HUES48 (cell line): ENCODE data around the gene GPS1.

Experiments
- H3K27ac ChIP-seq: one replicate; pipeline ENCODE4 v1.7.0; 2013; ENCODE audit warnings: low read depth, low read length, inconsistent platforms
- H3K27me3 ChIP-seq: 2 replicates; pipeline ENCODE4 v1.6.1; 2013; ENCODE audit warnings: mild to moderate bottlenecking, low read length; ENCODE audit not compliant: control insufficient read depth, insufficient read depth
- H3K36me3 ChIP-seq: 2 replicates; pipeline ENCODE4 v1.6.1; 2013; ENCODE audit warnings: low read length; ENCODE audit not compliant: control insufficient read depth, insufficient read depth
- H3K4me1 ChIP-seq: 2 replicates; pipeline ENCODE4 v1.6.1; 2013; ENCODE audit warnings: mild to moderate bottlenecking, low read length; ENCODE audit not compliant: control insufficient read depth, insufficient read depth
- H3K4me3 ChIP-seq: 2 replicates; pipeline ENCODE4 v1.5.1; 2013; ENCODE audit warnings: mild to moderate bottlenecking, low read depth, low read length
- H3K9ac ChIP-seq: 2 replicates; pipeline ENCODE4 v1.6.1; 2013; ENCODE audit warnings: mild to moderate bottlenecking, low read depth, low read length, moderate library complexity
- H3K9me3 ChIP-seq: 2 replicates; pipeline ENCODE4 v1.6.1; 2013; ENCODE audit warnings: low read length; ENCODE audit not compliant: control insufficient read depth, insufficient read depth

The GPS1 gene

DNA sequence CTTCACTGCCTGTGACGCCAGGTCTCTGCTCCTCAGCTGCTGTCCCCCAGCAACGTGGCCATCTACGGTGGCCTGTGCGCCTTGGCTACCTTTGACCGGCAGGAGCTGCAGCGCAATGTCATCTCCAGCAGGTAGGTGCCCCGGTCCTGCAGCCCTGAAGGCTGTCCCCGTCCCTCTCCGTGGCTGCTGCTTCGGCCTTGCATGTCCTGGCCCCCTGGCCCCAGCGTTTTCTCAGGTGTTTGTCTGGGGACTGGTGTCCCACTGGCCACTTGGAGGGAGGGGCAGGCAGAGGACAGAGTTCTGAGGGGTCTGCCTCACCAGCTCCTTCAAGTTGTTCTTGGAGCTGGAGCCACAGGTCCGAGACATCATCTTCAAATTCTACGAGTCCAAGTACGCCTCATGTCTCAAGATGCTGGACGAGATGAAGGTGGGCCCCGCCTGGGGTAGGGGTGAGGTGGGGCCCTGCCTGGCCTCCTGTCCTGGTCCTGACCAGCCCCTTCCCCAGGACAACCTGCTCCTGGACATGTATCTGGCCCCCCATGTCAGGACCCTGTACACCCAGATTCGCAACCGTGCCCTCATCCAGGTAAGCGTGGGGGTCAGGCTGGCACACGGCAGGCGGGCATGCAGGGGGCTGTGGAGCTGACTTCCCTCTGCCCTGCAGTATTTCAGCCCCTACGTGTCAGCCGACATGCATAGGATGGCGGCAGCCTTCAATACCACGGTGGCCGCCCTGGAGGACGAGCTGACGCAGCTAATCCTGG is 4.4 kb downstream of the GPS1 start:
- Histone ChIP-seq H3K27ac (no peak overlapping the region), H3K36me3 (peaks cover 75% of the 10 kb centered on the region), H3K4me1 (no peaks in the 10 kb centered on the region), H3K4me3 (no peak overlapping the region), H3K9me3 (no peaks in the 10 kb centered on the region), H3K9ac (no peak overlapping the region), H3K27me3 (no peaks in the 10 kb centered on the region)

DNA sequence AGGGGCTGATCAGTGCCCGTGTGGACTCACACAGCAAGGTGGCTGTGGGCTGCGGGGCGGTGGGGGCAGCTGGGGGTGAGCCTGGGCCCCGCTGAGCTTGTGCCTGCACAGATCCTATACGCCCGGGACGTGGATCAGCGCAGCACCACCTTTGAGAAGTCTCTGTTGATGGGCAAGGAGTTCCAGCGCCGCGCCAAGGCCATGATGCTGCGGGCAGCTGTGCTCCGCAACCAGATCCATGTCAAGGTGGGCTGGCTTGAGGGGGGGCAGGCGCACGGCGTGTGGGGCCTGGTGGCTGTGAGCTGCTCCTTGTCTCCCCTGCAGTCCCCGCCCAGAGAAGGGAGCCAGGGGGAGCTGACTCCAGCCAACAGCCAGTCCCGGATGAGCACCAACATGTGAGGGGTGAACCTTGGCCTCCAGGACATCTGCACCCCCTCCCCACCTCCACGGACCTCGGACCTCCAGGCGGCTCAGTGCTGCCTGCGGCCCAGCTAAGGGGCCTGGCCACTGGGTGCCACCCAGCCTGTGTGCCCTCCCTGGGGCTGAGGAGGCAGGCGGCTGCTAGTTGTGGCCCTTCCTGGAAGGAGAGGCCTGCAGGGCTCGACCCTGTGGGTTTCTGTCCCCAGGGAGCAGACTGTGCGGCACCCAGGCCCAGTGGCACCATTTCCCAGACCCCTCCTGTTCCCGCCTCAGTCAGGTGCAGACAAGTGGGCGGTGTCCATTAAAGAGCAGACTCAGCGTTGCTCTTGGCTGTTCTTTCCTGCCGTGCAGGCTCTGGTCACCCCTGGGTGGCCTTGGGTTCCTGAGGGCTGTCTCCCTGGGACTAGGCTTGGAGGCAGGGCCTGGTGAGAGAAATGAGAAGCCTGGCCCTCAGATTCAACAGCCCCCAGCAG is 5.3 kb downstream of the GPS1 start:
- no peaks in the 10 kb centered on the region for H3K9me3 ChIP-seq
- no peaks in the 10 kb centered on the region for H3K4me1 ChIP-seq
- no peak overlapping the region for H3K27ac ChIP-seq
- no peak overlapping the region for H3K4me3 ChIP-seq
- H3K36me3 ChIP-seq, result peaks cover 82% of the 10 kb centered on the region
- H3K9ac ChIP-seq, result no peak overlapping the region
- no peaks in the 10 kb centered on the region for H3K27me3 ChIP-seq

DNA sequence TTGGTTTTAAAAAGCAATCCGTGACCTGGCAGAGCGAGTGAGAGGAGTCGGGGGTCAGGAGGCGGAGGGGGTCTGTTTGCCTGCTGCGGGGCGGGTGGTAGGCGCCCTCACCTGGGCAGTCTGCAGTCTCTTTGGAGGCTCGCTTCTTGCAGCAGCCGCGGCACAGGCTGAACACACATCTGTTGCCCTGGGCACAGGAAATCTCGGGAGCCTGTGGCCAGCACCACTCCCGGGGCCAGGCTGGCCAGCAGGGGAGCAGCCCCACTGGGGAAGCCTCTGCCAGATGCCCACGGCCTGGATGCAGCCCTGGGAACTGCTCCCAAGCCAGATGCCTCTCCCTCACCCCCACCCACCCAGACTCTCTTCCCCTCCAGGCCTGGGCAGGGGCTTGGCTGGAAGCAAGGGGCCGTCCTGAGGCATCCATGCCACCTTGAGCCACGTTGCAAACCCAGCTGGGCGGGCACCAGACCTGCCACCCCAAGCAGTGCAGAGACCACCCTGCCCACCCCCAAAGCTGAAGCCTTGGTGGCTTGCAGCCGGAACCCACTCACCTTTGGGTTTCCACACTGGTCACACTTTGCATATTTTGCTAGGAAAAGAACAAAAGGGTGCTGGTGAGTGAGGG is 6.6 kb downstream of the GPS1 start:
- H3K36me3 ChIP-seq, result peaks cover 95% of the 10 kb centered on the region
- H3K27me3 ChIP-seq, result no peaks in the 10 kb centered on the region
- no peaks in the 10 kb centered on the region for H3K9me3 ChIP-seq
- no peaks in the 10 kb centered on the region for H3K4me1 ChIP-seq
- H3K9ac ChIP-seq, result no peak overlapping the region
- H3K4me3 ChIP-seq, result no peak overlapping the region
- H3K27ac ChIP-seq, result no peak overlapping the region

DNA sequence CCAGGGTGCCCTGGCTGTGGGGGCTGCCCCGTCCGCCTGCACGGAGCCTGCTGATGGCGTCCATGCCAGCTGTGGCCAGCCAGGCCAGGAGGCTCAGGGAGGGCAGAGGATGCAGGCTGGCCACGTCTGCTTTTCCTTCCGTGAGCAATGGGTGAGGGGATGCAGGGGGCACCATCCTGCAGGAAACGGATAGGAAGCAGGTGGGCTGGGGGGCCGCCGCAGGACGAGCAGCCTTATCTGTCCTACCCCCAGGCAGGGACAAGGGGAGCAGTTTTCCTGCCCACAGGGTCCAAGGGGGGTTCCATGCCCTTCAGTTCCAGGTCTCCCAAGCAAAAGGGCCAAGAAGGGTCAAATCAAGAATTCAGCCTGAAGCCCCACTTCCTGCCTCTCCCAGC is 7.2 kb downstream of the GPS1 start:
- no peak overlapping the region for H3K4me3 ChIP-seq
- H3K27me3 ChIP-seq, result no peaks in the 10 kb centered on the region
- no peaks in the 10 kb centered on the region for H3K9me3 ChIP-seq
- H3K27ac ChIP-seq, result no peak overlapping the region
- H3K4me1 ChIP-seq, result no peaks in the 10 kb centered on the region
- peaks cover 95% of the 10 kb centered on the region for H3K36me3 ChIP-seq
- no peak overlapping the region for H3K9ac ChIP-seq

DNA sequence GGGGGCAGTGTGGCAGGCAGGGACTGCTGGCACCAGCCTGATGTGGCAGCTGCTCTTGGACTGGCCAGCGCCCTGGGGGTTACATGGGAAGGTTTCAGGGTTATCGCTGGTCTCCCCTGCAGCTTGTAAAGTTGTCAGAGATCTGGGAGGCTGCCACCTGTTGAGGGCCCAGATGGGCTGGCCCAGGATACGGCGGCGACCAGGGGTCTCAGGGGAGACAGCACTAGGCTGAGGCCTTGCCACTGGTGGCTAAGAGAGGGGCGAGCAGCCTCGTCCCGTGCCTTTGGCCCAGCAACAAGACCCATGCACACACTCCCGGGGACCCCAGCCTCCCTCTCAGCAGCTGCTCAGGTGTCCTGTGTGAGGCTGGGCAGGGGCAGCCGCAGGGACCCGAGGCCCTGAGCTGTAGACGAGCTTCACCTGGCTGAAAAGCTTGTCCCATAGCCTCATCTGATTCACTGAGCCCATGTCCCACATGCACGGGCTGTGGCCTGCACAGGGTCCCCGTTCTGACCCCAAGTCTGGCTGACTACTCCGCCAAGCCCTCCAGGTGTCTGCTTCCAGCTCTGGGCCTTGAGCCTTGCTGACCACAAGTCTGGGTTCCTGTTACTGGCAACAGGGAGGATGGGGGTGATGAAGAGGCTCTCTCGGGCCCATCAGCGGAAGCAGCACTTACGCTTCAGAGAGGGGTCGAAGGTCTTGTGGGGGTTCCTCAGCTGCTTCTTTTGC is 7.7 kb downstream of the GPS1 start:
- H3K9me3 ChIP-seq, result no peaks in the 10 kb centered on the region
- no peak overlapping the region for H3K4me3 ChIP-seq
- no peak overlapping the region for H3K9ac ChIP-seq
- peaks cover 95% of the 10 kb centered on the region for H3K36me3 ChIP-seq
- no peak overlapping the region for H3K27ac ChIP-seq
- no peaks in the 10 kb centered on the region for H3K4me1 ChIP-seq
- H3K27me3 ChIP-seq, result no peaks in the 10 kb centered on the region

DNA sequence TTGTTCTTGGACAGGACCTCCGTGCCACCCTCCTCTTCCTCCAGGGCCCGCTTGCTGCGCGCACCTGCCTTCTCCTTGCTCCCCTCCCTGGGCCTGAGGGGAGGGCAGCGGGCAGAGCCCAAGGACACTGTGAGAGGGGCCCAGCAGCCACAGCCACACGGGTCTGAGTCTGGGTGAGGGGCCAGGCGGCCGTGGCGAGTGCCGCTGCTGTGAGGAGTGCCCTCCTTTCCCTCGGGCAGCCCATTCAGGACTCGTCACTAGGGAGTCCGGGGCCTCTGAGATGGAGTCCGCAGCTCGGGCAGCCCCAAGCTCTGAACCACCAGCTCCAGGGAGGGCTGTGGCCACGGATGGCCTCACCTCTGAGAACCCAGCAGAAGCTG is 8.3 kb downstream of the GPS1 start:
- no peak overlapping the region for H3K27ac ChIP-seq
- no peaks in the 10 kb centered on the region for H3K27me3 ChIP-seq
- no peak overlapping the region for H3K9ac ChIP-seq
- H3K36me3 ChIP-seq, result peaks cover 90% of the 10 kb centered on the region
- H3K9me3 ChIP-seq, result no peaks in the 10 kb centered on the region
- H3K4me3 ChIP-seq, result no peak overlapping the region
- no peaks in the 10 kb centered on the region for H3K4me1 ChIP-seq

DNA sequence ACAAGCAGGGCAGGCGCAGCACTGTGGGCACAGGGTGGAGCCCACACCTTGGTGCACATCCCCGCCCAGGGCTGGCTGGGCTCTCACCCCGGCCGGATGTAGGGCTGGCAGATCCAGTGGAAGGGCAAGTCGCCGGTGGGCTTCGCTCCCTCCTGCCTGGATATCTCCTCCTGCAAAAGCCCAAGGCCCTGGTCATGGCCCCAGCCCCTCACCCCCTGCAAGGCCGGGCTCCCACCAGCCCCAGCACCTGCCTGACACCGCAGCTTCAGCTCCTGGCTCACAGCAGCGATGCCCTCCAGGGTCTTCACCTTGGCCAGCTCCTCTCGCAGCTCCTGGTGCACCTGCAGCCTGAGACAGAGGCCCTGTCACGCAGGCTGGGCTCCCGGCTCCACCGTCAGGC is 8.9 kb downstream of the GPS1 start:
- no peaks in the 10 kb centered on the region for H3K4me1 ChIP-seq
- peaks cover 84% of the 10 kb centered on the region for H3K36me3 ChIP-seq
- H3K27me3 ChIP-seq, result no peaks in the 10 kb centered on the region
- H3K4me3 ChIP-seq, result no peak overlapping the region
- no peak overlapping the region for H3K9ac ChIP-seq
- H3K9me3 ChIP-seq, result no peaks in the 10 kb centered on the region
- no peak overlapping the region for H3K27ac ChIP-seq

DNA sequence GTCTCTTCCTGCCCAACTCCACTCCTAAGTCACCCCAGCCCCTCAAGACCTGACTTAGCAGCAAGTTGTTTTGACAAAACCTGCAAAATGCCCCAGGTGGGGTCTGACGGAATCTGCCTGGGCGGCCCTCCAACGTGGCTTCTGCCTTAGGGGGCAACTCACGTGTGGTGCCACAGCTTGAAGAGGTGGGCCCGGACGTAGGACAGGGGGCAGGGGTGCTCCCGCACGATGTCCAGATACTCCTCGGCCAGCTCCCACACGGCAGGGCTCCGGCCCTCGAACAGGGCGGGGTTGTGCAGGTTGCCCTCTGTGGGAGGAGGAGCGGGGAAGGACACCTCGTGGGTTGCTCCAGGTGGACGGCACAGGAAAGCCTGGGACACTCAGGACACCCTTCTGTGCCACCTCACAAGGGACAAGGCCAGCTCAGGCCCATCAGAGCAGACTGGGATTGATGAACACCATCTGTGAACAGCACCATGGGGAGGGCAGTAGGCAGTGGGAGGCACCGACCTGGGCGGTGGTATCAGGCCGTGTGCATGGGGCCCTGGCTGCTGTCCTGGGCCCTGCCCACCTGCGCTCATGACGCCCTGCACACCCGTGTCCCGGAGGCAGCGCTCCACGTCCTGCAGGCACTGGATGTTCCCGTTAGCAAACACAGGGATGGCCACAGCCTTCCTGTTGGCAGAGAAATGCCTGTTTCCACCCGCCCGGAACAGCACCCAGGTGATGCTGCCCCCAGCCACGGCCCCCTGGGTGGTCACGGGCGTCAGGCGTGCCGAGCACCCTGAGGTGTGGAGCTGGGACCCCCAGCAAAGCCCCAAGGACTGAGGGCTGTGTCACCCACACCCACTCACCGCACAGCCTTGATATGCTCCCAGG is 9.6 kb downstream of the GPS1 start:
- H3K9ac ChIP-seq, result no peak overlapping the region
- H3K27me3 ChIP-seq, result no peaks in the 10 kb centered on the region
- no peaks in the 10 kb centered on the region for H3K4me1 ChIP-seq
- H3K9me3 ChIP-seq, result no peaks in the 10 kb centered on the region
- no peak overlapping the region for H3K27ac ChIP-seq
- H3K36me3 ChIP-seq, result peaks cover 77% of the 10 kb centered on the region
- no peak overlapping the region for H3K4me3 ChIP-seq

DNA sequence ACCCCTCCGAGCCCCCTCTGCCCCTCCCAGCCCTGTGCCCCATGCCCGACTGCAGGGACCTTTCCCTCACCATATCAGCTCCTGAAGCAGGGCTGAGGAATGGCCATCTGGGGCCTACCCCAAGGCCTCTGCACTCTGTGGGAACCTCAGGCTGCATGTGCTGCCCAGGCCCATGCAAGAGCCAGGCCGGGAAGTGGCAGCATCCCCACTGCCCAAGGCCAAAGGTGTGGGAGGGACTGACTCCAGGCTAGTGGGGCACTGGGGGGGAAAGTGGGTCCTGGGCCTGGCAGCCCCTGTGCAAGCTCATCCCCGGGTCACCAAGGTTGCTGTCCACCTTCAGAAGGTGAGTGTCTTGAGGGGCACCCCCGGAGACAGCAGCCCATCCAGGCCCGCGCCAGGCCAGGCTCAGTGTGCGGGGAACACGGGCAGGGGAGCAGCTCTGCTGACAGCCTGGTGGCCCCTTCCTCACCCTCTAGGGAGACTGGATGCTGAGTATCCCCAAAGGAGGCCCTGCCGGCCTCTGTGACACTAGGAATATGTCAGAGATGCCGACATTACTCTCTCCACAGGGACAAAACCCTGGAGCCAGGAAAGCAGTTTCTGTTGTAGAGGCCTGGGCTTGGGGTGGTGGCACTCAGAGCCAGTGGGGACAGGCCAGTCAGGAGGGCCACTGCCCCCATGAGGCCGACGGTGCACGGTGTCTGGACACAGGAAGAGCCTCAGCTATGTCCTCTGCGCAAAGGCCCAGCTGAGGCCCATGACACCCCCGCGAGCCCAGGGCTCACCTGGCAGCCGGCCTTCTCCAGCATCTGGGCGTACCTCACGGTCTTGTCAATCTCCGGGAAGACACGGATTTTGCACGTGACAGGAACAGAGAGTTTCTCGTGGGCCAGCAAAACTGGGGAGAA is 10.6 kb downstream of the GPS1 start:
- H3K27ac ChIP-seq, result no peak overlapping the region
- peaks cover 67% of the 10 kb centered on the region for H3K36me3 ChIP-seq
- H3K4me3 ChIP-seq, result no peak overlapping the region
- no peaks in the 10 kb centered on the region for H3K9me3 ChIP-seq
- H3K4me1 ChIP-seq, result no peaks in the 10 kb centered on the region
- no peak overlapping the region for H3K9ac ChIP-seq
- no peaks in the 10 kb centered on the region for H3K27me3 ChIP-seq
